ENCODE results near the gene NKX2-4.
"Not testable (repeated sequence)": the region's sequence is repeated elsewhere in the genome, so short reads cannot be mapped to it uniquely, and the experiment has no call there.

The NKX2-4 gene

DNA sequence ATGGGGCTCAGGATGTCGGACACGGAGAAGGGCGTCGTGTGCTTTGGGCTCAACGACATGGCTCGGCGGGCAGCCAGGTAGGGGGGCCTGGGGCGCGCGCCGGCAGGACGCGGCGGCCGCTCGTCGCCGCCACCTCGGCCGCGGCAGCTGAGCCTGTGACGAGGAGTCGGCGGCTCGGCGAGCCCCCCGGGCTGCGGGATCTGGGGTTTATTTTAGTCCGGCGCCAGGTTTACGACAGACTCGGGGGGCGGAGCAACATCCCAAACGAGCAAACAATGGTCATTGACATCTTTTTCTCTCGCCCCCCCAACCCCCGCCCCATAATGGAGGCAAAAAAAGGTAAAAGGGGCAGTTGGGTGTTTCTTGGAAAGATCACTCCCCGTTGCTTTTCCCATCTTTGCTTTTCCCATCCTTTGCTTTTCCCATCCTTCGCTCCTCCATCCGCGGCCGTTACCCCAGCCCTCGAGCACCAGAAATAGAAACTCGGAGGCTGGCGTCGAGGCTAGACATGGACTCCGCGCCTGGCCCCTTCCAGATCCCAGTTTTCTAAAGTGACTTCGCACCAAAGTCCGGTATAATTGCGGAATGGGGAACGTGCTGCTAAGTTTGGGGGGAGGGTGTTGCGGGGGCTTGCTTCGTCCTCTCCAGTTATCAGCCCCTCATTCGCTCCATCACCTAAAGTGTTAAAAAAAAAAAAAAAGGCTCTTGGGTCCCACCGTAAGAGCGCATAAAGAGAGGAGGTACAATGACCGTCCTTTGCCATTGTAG, at the start of gene NKX2-4:
Gene NKX2-4 (minus strand): TSS at position 186 of the 768 bp plus-strand sequence. CDS start 127 bp downstream, at position 59.
- DNase-seq (ENCODE audit: low read depth in 2 of 3, low spot score in 2 of 3): no peak

DNA sequence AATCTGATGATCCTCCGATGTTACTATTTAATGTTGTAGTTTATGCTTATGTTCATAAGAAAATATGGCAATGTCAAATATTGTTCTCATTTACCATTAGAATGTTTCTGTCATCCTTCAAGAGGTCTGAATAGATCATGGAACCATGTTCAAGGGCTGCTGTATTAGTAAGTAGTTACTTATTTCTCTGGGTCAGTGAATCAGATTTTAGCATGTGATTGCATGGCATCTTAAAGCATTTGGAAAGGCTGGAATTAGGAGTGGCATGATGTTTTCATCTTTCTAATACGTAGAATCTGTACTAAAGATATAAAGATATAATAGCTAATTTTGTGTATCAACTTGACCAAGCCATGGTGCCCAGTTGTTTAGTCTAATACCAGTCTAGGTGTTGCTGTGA, 40.5 kb upstream of the NKX2-4 start:
- DNase-seq (ENCODE audit: low read depth in 2 of 3, low spot score in 2 of 3): no peak

DNA sequence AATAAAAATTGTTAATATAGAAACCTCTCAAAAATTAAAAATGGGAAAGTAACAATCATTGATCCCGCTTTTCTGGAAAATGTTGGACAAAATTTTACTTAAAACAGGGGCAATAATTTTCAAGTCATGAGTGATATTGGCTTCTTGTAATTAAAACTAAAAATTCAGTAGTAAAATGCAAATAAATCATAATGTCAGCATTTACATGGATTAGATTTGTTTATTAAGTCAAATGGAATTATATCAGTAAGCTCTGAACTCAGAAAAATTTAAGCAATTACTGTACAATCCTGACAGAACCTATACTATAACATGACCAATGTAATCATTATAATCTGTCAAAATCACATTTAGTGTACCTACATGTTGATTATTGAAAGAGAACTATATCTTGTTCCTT, 39.9 kb upstream of the NKX2-4 start:
- DNase-seq (ENCODE audit: low read depth in 2 of 3, low spot score in 2 of 3): no peak

DNA sequence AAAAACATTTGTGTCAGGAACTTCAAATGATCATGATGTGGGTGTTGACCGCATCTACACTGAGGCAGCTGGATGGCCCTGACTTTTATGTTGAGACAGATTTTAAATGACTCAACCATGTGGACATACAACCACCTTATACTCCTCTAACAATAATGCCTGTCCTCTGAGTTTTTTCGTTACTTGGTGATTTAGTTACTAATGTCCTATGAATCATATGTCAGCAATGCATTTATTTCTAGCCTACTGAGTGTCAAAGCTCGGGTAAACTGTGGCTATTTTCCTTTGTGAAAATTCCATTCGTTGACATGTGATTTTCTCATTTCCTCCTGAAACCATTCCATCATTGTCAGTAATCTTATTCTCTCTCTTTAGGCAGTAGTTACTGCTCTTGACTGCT, 38.9 kb upstream of the NKX2-4 start:
- no peak for DNase-seq (ENCODE audit: low read depth in 2 of 3, low spot score in 2 of 3)

DNA sequence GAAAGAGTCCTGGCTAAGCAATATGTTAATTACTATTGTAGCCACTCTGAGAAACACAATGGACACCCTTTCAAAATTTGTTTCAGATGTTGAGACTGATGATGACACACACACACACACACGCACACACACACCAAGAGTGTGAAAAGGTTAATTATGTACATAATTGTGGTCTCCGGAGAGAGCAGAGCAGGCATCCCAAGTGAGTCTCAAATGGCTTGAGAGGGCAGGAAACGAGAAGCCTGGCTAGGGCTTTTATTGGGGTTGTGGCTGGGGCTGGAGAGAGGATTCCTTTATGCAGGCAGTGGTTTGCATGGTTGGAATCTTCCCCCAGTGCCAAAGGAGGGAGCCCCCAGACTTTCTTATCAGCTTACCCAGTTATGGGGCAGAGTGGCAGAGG, 38.2 kb upstream of the NKX2-4 start:
- DNase-seq (ENCODE audit: low read depth in 2 of 3, low spot score in 2 of 3): no peak

DNA sequence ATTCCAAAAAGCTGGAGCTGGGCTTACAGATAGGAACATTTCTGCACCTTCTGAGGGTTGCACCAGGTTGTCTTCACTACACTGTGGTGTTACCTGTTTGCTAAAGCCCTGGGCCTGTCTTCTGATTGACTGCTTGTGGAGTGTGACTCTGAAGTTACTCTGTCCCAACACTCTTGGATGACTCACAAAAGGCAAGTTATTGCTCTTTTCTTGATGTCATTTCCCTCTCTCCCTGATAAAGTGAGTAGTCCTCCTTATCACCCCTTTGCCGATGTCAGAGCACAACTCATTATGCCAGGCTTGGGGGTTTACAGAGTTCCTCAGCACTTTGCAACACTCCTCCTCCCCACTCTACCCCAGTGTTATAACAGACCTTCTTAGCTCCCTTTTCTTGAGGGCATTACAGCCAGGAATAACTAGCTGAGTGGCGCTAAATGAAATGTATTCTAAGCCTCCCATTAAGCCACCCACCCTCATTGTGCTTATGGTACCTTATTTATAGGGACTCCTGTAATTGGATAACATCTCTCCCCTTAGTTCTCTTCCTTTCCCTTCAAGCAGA, 36.1 kb upstream of the NKX2-4 start:
- DNase-seq (ENCODE audit: low read depth in 2 of 3, low spot score in 2 of 3): no peak

DNA sequence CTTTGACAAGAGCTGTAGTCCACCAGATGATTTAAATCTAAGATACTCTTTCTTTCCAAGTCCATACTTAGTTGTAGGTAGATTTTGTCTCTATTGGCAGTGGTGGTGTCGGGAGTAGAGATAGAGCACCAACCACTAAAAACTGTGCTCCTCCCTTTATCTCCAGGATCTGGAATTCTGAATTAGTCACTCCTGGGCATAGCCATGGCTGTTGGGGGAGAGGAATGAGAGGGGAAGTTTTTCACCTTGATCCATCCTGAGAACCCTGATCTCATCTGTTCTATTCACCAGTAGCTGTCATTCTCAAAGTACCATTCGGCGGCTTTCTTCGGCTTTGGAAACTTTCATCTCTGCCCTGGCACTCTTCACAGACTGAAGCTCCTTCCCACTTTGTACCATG, 35.6 kb upstream of the NKX2-4 start:
- DNase-seq (ENCODE audit: low read depth in 2 of 3, low spot score in 2 of 3): no peak

DNA sequence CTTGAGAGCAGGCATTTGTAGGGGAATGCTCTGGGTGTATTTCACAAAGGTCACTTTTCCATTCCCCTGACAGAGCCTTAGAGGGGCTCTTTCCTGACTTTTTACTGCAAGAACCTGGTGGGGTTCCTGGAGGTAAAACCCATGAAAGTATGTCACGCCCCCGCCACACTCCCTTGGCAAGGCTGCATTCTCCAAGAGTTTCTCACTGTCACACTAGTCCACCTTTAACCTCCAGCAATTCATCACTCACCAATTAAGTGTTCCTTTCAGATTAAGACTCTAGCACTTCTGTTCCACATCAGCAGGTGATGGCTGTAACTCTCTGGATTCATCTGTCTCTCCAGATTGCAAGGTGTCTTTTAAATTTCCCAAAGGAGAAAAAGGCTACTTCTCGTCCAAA, 32.7 kb upstream of the NKX2-4 start:
- DNase-seq (ENCODE audit: low read depth in 2 of 3, low spot score in 2 of 3): no peak

DNA sequence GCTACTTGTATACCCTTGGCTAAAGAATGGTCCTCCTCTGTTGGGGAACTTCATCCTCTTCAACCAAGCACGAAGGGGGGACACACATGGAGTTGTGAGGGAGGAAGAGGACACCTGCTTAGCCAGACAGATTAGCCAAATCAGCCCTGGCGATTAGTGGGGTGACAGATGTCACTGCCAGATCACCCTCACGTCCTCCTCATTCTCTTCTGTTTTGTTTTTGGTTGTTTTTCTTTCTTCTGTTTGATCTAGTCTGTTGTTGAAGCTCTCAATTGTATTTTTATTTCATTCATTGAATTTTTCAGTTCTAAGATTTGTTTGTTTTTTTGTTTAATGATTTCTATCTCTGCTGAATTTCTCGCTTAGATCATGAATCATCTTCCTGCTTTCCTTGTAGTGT, 27.5 kb upstream of the NKX2-4 start:
- no peak for DNase-seq (ENCODE audit: low read depth in 2 of 3, low spot score in 2 of 3)

DNA sequence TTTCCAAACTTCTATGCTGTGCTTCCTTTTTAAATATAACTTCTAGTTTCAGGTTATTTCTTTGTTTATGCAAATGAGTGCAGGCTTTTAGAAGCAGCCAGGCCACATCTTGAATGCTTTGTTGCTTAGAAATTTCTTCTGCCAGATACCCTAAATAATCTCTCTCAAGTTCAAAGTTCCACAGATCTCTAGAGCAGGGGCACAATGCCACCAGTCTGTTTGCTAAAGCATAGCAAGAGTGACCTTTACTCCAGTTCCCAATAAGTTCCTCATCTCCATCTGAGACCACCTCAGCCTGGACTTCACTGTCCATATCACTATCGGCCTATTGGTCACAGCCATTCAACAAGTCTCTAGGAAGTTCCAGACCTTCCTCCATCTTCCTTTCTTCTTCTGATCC, 26.4 kb upstream of the NKX2-4 start:
- DNase-seq (ENCODE audit: low read depth in 2 of 3, low spot score in 2 of 3): not testable (repeated sequence)

DNA sequence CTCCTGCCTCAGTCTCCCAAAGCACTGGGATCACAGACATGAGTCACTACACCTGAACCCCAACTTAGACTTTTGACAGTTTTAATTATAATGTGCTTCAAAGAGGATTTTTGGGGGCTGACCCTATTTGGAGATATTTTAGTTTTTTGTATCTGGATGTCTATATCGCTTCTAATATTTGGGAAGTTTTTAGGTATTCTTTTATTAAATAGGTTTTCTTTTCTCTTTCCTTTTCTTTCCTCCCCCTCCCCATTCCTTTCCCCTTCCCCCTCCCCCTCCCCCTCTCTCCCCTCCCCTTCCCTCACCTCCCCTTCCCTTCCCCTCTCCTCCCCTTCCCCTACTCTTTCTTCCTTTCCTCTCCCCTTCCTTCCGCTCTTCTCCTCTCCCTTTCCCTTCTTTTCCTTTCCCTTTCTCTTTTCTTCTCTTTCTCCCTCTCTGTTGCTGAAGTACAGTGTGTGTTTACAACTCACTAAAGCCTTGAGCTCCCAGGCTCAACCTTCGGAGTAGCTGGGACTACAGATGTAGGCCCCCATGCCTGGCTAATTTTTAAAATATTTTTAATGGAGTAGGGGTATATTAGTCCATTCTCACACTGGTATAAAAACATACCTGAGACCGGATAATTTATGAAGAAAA, 24.4 kb upstream of the NKX2-4 start:
- DNase-seq (ENCODE audit: low read depth in 2 of 3, low spot score in 2 of 3): no peak

DNA sequence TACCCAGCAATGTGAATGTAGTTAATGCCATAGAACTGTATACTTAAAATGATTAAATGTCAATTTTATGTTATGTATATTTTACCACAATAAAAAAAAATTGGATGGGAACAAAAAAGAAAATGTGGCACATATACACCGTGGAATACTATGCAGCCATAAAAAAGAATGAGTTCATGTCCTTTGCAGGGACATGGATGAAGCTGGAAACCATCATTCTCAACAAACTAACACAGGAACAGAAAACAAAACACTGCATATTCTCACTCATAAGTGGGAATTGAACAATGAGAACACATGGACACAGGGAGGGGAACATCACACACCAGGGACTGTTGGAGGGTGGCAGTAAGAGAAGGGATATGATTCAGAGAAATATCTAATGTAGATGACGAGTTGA, 21.8 kb upstream of the NKX2-4 start:
- DNase-seq (ENCODE audit: low read depth in 2 of 3, low spot score in 2 of 3): not testable (repeated sequence)

DNA sequence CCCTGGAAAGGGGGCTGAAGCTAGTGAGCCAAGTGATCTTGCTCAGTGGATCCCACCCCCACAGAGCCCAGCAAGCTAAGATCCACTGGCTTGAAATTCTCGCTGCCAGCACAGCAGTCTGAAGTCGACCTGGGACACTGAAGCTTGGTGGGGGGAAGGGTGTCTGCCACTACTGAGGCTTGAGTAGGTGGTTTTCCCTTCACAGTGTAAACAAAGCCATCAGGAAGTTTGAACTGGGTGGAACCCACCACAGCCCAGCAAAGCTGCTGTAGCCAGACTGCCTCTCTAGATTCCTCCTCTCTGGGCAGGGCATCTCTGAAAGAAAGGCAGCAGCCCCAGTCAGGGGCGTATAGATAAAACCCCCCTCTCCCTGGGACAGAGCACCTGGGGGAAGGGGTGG, 16.7 kb upstream of the NKX2-4 start:
- DNase-seq (ENCODE audit: low read depth in 2 of 3, low spot score in 2 of 3): not testable (repeated sequence)

DNA sequence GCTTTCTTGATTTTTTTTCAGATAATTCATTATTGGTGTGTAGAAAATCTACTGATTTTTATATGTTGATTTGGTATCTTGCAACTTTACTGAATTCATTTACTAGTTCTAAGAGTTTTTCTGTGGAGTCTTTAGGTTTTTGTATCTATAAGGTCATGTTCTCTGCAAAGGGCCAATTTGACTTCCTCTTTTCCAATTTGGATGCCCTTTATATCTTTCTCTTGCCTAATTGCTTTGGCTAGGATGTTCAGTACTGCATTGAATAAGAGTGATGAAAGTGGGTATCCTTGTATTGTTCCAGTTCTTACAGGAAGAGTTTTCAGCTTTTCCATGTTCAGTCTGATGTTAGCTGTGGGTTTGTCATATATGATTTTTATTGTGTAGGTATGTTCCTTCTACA, 14.4 kb upstream of the NKX2-4 start:
- DNase-seq (ENCODE audit: low read depth in 2 of 3, low spot score in 2 of 3): no peak

DNA sequence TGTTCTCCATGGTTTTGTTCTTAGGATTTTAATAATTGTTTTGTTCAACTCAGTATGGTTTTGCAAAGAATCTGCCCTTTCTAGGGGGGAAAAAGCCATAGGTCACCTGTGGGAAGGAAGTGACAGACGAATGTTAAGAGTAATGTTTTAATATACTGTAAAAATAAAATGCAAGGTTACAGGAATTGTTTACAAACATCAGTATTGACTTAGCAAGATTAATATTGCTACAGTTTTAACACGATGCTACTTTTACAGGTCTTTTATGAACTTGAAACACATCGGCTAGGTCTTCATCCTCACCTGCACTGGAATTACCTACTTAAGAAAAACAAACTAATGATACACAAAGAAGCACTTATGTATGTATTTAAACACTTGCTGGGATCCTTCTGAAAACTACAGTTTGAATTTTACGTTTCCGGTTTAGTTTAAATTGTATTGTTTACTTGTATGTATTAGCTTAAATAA, 1.7 kb upstream of the NKX2-4 start:
- DNase-seq (ENCODE audit: low read depth in 2 of 3, low spot score in 2 of 3): no peak

DNA sequence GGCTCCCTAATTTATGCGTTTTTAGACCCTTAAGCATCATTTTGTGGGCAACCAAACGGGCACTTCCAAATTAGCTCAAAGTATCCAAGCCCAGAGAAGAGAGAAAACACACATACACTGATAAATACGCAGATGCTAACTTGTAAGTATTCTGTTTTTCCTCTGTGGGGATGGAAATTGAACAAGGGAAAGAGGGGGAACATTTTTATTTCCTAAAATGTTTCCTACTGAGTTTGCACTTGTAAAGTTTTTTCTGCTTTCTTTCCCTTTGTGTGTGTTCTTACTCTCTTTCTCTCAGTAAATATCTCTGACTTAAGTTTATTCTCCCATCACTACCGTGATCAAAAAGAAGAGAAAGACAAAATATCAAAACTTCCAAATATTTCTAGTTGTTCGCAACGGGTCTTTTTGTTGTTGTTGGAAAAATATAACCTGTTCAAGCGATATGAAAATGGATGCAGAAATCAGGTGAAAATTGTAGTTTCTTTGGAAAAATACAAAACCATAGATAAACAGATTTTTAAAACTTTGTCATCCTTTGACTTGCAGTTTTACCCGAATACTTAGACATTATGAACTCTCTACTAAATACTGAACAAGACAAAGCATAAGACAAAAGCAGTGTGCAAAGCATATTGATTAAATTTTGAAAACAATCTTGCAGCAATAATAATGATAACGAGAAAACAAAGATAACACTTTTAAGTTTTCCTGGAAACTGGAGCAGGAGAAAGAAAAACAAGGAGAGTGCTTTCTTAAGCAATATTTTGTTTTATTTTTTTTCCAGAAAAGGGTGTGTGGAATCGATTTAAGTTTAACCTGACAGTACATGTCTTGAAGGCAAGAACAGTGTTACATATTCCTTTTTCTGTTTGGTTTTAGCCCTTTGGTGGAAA, 1.0 kb upstream of the NKX2-4 start:
- DNase-seq (ENCODE audit: low read depth in 2 of 3, low spot score in 2 of 3): no peak

DNA sequence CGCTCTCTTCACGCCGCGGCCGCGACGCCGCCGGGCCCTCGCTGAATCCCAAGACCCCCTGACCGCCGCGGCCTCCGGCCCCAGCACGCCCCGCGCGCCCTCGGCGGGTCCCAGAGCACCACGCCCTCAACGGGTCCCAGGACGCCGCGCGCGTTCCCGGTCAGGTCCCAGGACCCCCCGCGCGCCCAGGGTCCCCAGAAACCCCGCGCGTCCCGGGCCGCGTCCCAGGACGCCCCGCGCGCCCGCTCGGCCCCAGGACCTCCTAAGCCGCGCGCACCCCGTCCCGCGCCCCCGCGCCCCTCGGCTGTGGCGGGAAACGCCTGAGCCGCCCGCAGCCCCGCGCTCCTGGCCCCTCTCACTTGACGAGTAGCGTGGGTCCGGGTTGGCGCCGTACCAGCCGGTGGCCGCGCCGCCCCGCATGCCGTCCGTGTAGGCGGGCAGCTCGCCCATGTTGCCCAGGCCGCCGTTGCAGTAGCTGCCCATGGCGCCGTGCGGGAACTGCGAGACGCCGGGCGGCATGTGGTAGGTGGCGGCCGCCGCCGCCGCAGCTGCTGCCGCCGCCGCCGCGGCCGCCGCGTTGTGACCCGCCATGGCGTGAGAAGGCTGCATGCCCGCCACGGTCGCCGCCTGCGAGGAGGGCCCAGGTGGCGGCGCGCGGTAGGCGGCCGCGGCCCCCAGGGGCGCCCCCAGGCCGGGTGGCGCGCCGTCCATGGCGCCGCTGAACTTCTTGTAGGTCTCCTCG, 556 bp downstream of the NKX2-4 start:
- DNase-seq (ENCODE audit: low read depth in 2 of 3, low spot score in 2 of 3): no peak

DNA sequence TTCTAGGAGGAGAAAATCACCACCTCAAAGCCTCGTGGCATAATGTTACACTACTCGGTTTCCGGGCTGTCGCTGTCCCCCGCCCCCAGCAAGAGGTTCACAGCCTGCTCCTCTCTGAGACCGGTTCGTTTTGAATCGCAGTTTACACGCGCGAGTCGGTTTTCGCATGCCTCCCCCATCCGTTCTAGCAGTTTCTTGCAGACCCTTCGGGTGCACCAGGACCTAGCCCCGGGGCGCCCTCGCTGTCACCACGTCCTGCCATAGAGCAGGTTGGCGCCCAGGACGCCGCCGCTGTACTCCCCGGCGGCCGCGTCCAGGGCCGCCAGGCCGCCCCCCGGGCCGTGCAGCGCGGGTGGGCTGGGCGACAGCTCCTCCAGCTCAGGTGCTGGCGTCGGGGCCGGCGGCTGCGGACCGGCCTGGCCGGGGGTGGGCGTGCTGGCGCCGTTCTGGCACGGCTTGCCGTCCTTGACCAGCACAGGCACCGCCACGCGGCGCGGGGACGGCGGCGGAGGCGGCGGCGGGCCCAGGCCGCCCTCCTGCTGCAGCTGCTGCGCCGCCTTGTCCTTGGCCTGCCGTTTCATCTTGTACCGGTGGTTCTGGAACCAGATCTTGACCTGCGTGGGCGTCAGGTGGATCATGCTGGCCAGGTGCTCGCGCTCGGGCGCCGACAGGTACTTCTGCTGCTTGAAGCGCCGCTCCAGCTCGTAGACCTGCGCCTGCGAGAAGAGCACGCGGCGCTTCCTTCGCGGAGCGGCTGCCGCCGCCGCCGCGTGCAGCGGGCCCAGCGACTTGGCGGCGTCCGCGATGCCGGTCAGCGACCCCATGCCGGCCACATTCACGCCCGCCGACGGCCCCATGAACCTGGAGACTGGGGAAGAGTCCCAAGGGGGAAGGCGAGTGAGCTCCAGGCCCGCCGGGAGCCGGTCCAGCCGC, 1.4 kb downstream of the NKX2-4 start:
- DNase-seq (ENCODE audit: low read depth in 2 of 3, low spot score in 2 of 3): peak in 1 of 3 experiments; percentile 12

DNA sequence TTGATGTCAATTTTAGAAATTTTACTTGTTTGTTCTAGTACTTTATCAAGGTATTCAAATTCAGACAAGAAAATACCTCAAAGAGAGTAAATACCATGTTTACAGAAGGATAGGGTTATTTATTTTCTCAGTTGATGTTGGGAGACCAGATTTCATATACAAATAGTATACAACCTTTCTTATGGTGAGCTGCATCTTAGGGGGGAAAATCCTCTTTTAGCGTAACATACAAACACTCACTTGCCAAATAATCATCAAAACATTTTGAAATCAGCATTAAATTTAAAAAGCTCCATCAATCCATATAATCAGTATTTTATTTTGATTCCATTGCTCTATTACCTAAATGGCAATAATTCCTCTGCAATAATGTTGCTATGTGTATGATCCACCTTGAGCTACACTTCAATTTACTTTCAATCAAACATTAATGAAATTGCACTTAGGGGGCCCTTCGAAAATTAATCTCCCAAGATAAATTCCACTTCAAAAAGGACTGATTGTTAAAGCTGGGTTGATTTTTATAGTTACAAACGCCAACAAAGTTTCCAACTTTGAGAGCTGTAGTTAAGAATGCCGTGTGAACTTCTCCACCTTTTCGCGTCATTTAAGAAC, 2.2 kb downstream of the NKX2-4 start:
- no peak for DNase-seq (ENCODE audit: low read depth in 2 of 3, low spot score in 2 of 3)

Measured in activated CD8-positive, alpha-beta memory T cell treated with anti-CD3 and anti-CD28 coated beads for 48 hours (primary cell).